ENCODE measurements around the gene SLAMF9. TPM values are rescaled to one million over a fixed set of nuclear protein-coding genes. Genes with fewer than 3 reads are reported as not detected.

Gene SLAMF9
- total RNA-seq, 1 experiment from 2014 or later = 0.36 TPM

GRCh38 chr1:159935719-159936272 is 18.2 kb downstream of the SLAMF9 start:
- no peak for TF ChIP-seq CTCF (IDR thresholded peaks at IDR 0.05; ENCODE audit: insufficient read depth in 1 of 2, low read depth in 1 of 2, low read length in 1 of 2, severe bottlenecking in 1 of 2, unreplicated experiment in 1 of 2)
- CTCF ChIA-PET = interaction anchor here (1.0 to 10.1 kb wide), 2 partner anchors 12 to 70 kb away, joined by 3 to 129 read pairs; no protein-coding TSS in a partner anchor
- H3K4me3 Mint-ChIP-seq (ENCODE audit: unreplicated experiment) = no peak overlapping the region

GRCh38 chr1:159935305-159935704 is 18.7 kb downstream of the SLAMF9 start:
- no peaks in the 10 kb centered on the region for H3K27me3 ChIP-seq (replicated peaks; ENCODE audit: control insufficient read depth, insufficient read depth, low read length)
- intact Hi-C loops (cut with micrococcal nuclease; ENCODE audit: unreplicated experiment) = loop anchor here (10.0 kb wide), 1 partner anchor 149 kb away; the partner anchor contains the start of gene KCNJ9
- no peak overlapping the region for H3K27ac Mint-ChIP-seq (ENCODE audit: unreplicated experiment)
- H3K4me3 ChIP-seq (ENCODE audit: low read depth, low read length) = no peak overlapping the region
- ChIA-PET CTCF (interaction anchor here (1.0 to 10.1 kb wide), 2 partner anchors 11 to 70 kb away, joined by 3 to 129 read pairs; no protein-coding TSS in a partner anchor), POLR2A (interaction anchor here (0.6 kb wide), 1 partner anchor 10 kb away, joined by 3 read pairs; the partner anchor contains the start of gene TAGLN2)
- H3K36me3 Mint-ChIP-seq (ENCODE audit: insufficient read depth, unreplicated experiment) = peaks cover 20% of the 10 kb centered on the region
- no peak for TF ChIP-seq CTCF (IDR thresholded peaks at IDR 0.05; ENCODE audit: insufficient read depth in 1 of 2, low read depth in 1 of 2, low read length in 1 of 2, severe bottlenecking in 1 of 2, unreplicated experiment in 1 of 2)
- no peak overlapping the region for H3K4me3 Mint-ChIP-seq (ENCODE audit: unreplicated experiment)
- no peaks in the 10 kb centered on the region for H3K9me3 Mint-ChIP-seq (ENCODE audit: unreplicated experiment)
- peaks cover 55% of the 10 kb centered on the region for H3K4me1 ChIP-seq
- H3K36me3 ChIP-seq (ENCODE audit: control insufficient read depth, insufficient read depth, low read length) = peaks cover 6% of the 10 kb centered on the region
- no peaks in the 10 kb centered on the region for H3K27me3 Mint-ChIP-seq (ENCODE audit: insufficient read depth, unreplicated experiment)
- peaks cover 44% of the 10 kb centered on the region for H3K4me1 Mint-ChIP-seq (ENCODE audit: low read depth, unreplicated experiment)
- BruUV-seq (replicated peaks) = no TSS peak
- no peak for DNase-seq
- H3K9me3 ChIP-seq = no peaks in the 10 kb centered on the region

More at GRCh38 chr1:159935719-159936272, 18.2 kb downstream of the SLAMF9 start:
- H3K36me3 ChIP-seq (ENCODE audit: control insufficient read depth, insufficient read depth, low read length) = peaks cover 6% of the 10 kb centered on the region
- Mint-ChIP-seq H3K27ac (ENCODE audit: unreplicated experiment) (no peak overlapping the region), H3K27me3 (ENCODE audit: insufficient read depth, unreplicated experiment) (no peaks in the 10 kb centered on the region), H3K9me3 (ENCODE audit: unreplicated experiment) (no peaks in the 10 kb centered on the region), H3K4me1 (ENCODE audit: low read depth, unreplicated experiment) (peaks cover 49% of the 10 kb centered on the region), H3K36me3 (ENCODE audit: insufficient read depth, unreplicated experiment) (peaks cover 15% of the 10 kb centered on the region)
- no peaks in the 10 kb centered on the region for H3K27me3 ChIP-seq (replicated peaks; ENCODE audit: control insufficient read depth, insufficient read depth, low read length)
- H3K9me3 ChIP-seq = no peaks in the 10 kb centered on the region
- no peak overlapping the region for H3K4me3 ChIP-seq (ENCODE audit: low read depth, low read length)
- POLR2A ChIA-PET = no interaction called here
- DNase-seq = no peak
- BruUV-seq (replicated peaks) = no TSS peak
- peaks cover 59% of the 10 kb centered on the region for H3K4me1 ChIP-seq
- intact Hi-C loops (cut with micrococcal nuclease; ENCODE audit: unreplicated experiment) = loop anchor here (1.0 to 10.0 kb wide), 5 partner anchors 10 to 155 kb away; partner anchors contain the start of genes DUSP23, IGSF9 and KCNJ9

GRCh38 chr1:159934136-159935039 is 19.6 kb downstream of the SLAMF9 start:
- H3K27me3 Mint-ChIP-seq (ENCODE audit: insufficient read depth, unreplicated experiment) = no peaks in the 10 kb centered on the region
- Histone ChIP-seq H3K9me3 (no peaks in the 10 kb centered on the region), H3K4me3 (ENCODE audit: low read depth, low read length) (no peak overlapping the region), H3K36me3 (ENCODE audit: control insufficient read depth, insufficient read depth, low read length) (peaks cover 6% of the 10 kb centered on the region), H3K27me3 (replicated peaks; ENCODE audit: control insufficient read depth, insufficient read depth, low read length) (no peaks in the 10 kb centered on the region), H3K4me1 (peaks cover 45% of the 10 kb centered on the region)
- no peak for TF ChIP-seq CTCF (IDR thresholded peaks at IDR 0.05; ENCODE audit: insufficient read depth in 1 of 2, low read depth in 1 of 2, low read length in 1 of 2, severe bottlenecking in 1 of 2, unreplicated experiment in 1 of 2)
- DNase-seq = no peak
- BruUV-seq (replicated peaks) = no TSS peak
- no peak overlapping the region for H3K4me3 Mint-ChIP-seq (ENCODE audit: unreplicated experiment)
- ChIA-PET POLR2A (interaction anchor here (0.6 kb wide), 1 partner anchor 9 kb away, joined by 3 read pairs; the partner anchor contains the start of gene TAGLN2), CTCF (interaction anchor here (0.9 to 10.1 kb wide), 4 partner anchors 10 to 71 kb away, joined by 3 to 129 read pairs (median 4); partner anchors contain the start of genes IGSF9 and TAGLN2)
- peaks cover 35% of the 10 kb centered on the region for H3K4me1 Mint-ChIP-seq (ENCODE audit: low read depth, unreplicated experiment)
- no peaks in the 10 kb centered on the region for H3K9me3 Mint-ChIP-seq (ENCODE audit: unreplicated experiment)
- no peak overlapping the region for H3K27ac Mint-ChIP-seq (ENCODE audit: unreplicated experiment)
- intact Hi-C loops (cut with micrococcal nuclease; ENCODE audit: unreplicated experiment) = loop anchor here (10.0 kb wide), 1 partner anchor 150 kb away; the partner anchor contains the start of gene KCNJ9
- peaks cover 24% of the 10 kb centered on the region for H3K36me3 Mint-ChIP-seq (ENCODE audit: insufficient read depth, unreplicated experiment)

All from Caco-2 (cell line).